Dendritic cell treated with granulocyte-macrophage colony-stimulating factor and Interleukin-4, amounts not matched to agents 40 ng/mL and 50 ng/mL, for 4 days (primary cell): ENCODE data around the gene RSU1.

Experiments used
- H3K27ac Mint-ChIP-seq: one replicate; pipeline ENCODE4 v1.8.0; 2022; ENCODE audit warnings: mild to moderate bottlenecking, mixed read lengths
- H3K27me3 Mint-ChIP-seq: one replicate; pipeline ENCODE4 v1.8.0; 2022; ENCODE audit warnings: mild to moderate bottlenecking, mixed read lengths
- H3K36me3 Mint-ChIP-seq: one replicate; pipeline ENCODE4 v1.8.0; 2022; ENCODE audit warnings: low read depth, mixed read lengths
- H3K4me1 Mint-ChIP-seq: one replicate; pipeline ENCODE4 v1.8.0; 2022; ENCODE audit warnings: low read depth, mixed read lengths
- H3K4me3 Mint-ChIP-seq: one replicate; pipeline ENCODE4 v1.8.0; 2022; ENCODE audit warnings: mild to moderate bottlenecking, moderate library complexity, mixed read lengths
- H3K9me3 Mint-ChIP-seq: one replicate; pipeline ENCODE4 v1.8.0; 2022; ENCODE audit warnings: mixed read lengths
- intact Hi-C: fragments of 100-400 bp; cut with micrococcal nuclease; formaldehyde crosslinking; loops from one replicate; pipeline ENCODE4 v1.15.0; 2022

RSU1 gene

DNA sequence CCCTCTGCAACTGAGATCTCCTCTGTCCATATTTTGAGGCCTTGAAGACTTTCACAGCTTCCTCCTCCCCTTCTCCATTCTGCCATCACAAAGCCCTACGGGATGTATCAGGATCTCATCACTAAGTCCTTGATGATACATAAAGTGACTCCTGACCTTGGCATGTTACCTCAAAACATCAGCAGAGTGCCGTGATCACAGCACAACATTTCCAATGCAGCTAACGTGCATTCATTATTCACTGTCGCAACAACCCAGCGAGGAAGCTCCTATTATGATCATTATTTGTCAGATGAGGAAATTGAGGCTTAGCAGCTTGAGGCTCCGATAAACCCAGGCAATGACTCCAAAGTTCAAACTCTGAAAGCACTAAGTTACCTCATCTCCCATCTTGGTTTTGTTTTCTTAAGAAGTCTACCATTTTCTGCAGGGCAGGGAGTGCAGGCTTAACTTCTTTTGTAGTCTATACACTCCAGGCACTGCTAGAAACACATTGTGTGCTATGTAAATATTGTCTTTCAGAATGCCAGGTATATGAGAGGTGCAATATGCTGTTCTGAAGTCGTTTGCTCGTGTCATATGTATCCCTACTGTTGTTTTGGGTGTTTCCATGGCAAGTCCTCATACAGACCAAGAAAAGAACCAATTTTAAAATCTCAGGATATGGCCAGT lies 215.0 kb downstream of the RSU1 start:
- peaks cover 23% of the 10 kb centered on the region for H3K36me3 Mint-ChIP-seq
- H3K9me3 Mint-ChIP-seq = no peaks in the 10 kb centered on the region
- H3K27ac Mint-ChIP-seq = no peak overlapping the region
- H3K4me3 Mint-ChIP-seq = no peak overlapping the region
- H3K4me1 Mint-ChIP-seq = no peaks in the 10 kb centered on the region
- intact Hi-C loops = no loop called here
- no peaks in the 10 kb centered on the region for H3K27me3 Mint-ChIP-seq

- Mint-ChIP-seq H3K27ac (no peak overlapping the region), H3K4me1 (no peaks in the 10 kb centered on the region), H3K27me3 (no peaks in the 10 kb centered on the region), H3K4me3 (no peak overlapping the region), H3K36me3 (peaks cover 35% of the 10 kb centered on the region), H3K9me3 (no peaks in the 10 kb centered on the region)
- intact Hi-C loops = no loop called here
These were observed 217.6 kb downstream of the RSU1 start for GRCh38 chr10:16599662-16600061.

- H3K27ac Mint-ChIP-seq = no peak overlapping the region
- H3K9me3 Mint-ChIP-seq = no peaks in the 10 kb centered on the region
- H3K4me3 Mint-ChIP-seq = no peak overlapping the region
- H3K36me3 Mint-ChIP-seq = peaks cover 46% of the 10 kb centered on the region
- H3K4me1 Mint-ChIP-seq = no peaks in the 10 kb centered on the region
- H3K27me3 Mint-ChIP-seq = no peaks in the 10 kb centered on the region
- intact Hi-C loops = no loop called here
These were observed 219.6 kb downstream of the RSU1 start for GRCh38 chr10:16597656-16598055.

- no peaks in the 10 kb centered on the region for H3K27me3 Mint-ChIP-seq
- no peaks in the 10 kb centered on the region for H3K9me3 Mint-ChIP-seq
- H3K36me3 Mint-ChIP-seq = peaks cover 41% of the 10 kb centered on the region
- intact Hi-C loops = no loop called here
- no peaks in the 10 kb centered on the region for H3K4me1 Mint-ChIP-seq
- no peak overlapping the region for H3K4me3 Mint-ChIP-seq
- no peak overlapping the region for H3K27ac Mint-ChIP-seq
These were observed 224.8 kb downstream of the RSU1 start for GRCh38 chr10:16592378-16592777.

- Mint-ChIP-seq H3K4me3 (no peak overlapping the region), H3K27ac (no peak overlapping the region), H3K4me1 (no peaks in the 10 kb centered on the region), H3K36me3 (peaks cover 3% of the 10 kb centered on the region), H3K9me3 (no peaks in the 10 kb centered on the region), H3K27me3 (no peaks in the 10 kb centered on the region)
- intact Hi-C loops = no loop called here
These were observed 230.7 kb downstream of the RSU1 start for GRCh38 chr10:16586358-16587138.

GRCh38 chr10:16585103-16585502 lies 232.1 kb downstream of the RSU1 start:
- Mint-ChIP-seq H3K36me3 (no peaks in the 10 kb centered on the region), H3K27me3 (peaks cover under 1% of the 10 kb centered on the region), H3K27ac (no peak overlapping the region), H3K4me1 (peaks cover 6% of the 10 kb centered on the region), H3K9me3 (no peaks in the 10 kb centered on the region), H3K4me3 (no peak overlapping the region)
- intact Hi-C loops = no loop called here

GRCh38 chr10:16583382-16583781 lies 233.8 kb downstream of the RSU1 start:
- Mint-ChIP-seq H3K4me3 (no peak overlapping the region), H3K9me3 (no peaks in the 10 kb centered on the region), H3K27ac (no peak overlapping the region), H3K36me3 (no peaks in the 10 kb centered on the region), H3K4me1 (peaks cover 6% of the 10 kb centered on the region), H3K27me3 (peaks cover 6% of the 10 kb centered on the region)
- intact Hi-C loops = no loop called here

DNA sequence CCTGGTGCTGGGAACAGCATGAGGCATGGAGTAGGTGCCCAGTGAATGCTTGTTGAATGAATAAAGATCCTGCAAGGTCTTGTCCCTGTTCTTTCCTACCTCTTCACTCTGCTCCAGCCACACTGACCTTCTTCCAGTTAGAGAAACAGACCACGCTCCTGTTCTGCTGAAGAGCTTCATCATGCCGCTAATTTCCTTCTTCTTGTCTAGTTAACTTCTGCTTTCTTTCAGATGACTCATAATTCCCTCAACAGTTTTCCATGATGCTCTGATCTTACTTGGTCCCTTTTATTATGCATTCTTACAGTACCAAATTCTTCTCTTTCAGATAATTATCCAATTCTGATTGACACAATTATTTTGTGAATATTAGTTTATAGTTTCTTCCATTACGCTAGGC lies 236.0 kb downstream of the RSU1 start:
- Mint-ChIP-seq H3K4me3 (no peak overlapping the region), H3K9me3 (no peaks in the 10 kb centered on the region), H3K36me3 (no peaks in the 10 kb centered on the region), H3K27ac (no peak overlapping the region), H3K4me1 (peaks cover 6% of the 10 kb centered on the region), H3K27me3 (peaks cover 6% of the 10 kb centered on the region)
- intact Hi-C loops = no loop called here

DNA sequence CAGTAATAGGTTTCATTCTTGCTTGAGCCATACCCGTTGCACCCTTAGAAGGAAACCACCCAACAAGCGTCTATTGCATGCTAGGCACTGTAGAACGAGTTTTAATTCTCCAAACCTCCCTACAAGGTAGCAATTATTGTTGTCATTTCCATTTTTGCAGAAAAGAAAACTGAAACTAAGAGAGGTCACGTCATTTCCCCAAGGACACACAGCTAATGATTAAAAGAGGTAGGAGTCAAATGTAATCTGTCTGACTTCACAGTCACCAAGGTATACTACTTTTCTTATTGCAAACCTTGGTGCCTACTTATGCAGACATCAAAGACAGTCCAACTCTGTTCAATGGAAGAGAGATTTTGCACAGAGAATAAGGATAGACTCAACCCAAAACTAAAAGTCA lies 246.5 kb downstream of the RSU1 start:
- peaks cover 2% of the 10 kb centered on the region for H3K27me3 Mint-ChIP-seq
- H3K27ac Mint-ChIP-seq = no peak overlapping the region
- H3K9me3 Mint-ChIP-seq = no peaks in the 10 kb centered on the region
- H3K4me1 Mint-ChIP-seq = peaks cover 12% of the 10 kb centered on the region
- H3K36me3 Mint-ChIP-seq = no peaks in the 10 kb centered on the region
- H3K4me3 Mint-ChIP-seq = no peak overlapping the region
- intact Hi-C loops = no loop called here

DNA sequence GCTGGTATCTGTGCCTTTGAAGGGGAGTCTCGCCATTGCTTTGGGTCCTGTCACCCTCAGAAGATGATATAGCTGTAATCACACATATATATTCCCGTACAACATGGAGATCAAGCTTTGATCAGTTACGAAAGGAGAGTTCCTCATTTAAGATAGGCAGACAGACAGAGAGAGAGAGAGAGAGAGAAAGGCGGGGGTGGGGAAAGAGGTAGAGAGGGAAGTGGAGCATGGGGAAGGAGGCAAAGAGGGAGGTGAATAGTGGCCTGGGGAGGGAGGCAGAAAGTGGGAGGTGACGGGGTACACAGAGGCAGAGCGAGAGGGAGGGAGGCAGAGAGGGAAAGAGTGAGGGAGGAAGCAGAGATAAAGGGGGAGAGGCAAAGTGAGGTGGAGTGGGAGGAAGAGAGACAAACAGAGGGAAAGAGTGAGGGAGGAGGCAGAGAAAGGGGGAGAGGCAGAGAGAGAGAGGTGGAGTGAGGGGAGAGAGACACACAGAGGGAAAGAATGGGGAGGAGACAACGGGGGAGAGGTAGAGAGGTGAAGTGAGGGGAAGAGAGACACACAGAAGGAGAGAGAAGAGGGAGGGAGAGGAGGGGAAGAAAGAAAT lies 250.9 kb downstream of the RSU1 start:
- Mint-ChIP-seq H3K9me3 (no peaks in the 10 kb centered on the region), H3K36me3 (no peaks in the 10 kb centered on the region), H3K4me1 (peaks cover 15% of the 10 kb centered on the region), H3K4me3 (no peak overlapping the region), H3K27ac (no peak overlapping the region), H3K27me3 (peaks cover 2% of the 10 kb centered on the region)
- intact Hi-C loops = no loop called here

GRCh38 chr10:16565604-16566003 lies 251.6 kb downstream of the RSU1 start:
- intact Hi-C loops = no loop called here
- H3K4me3 Mint-ChIP-seq = no peak overlapping the region
- no peaks in the 10 kb centered on the region for H3K36me3 Mint-ChIP-seq
- peaks cover 2% of the 10 kb centered on the region for H3K27me3 Mint-ChIP-seq
- no peak overlapping the region for H3K27ac Mint-ChIP-seq
- H3K4me1 Mint-ChIP-seq = peaks cover 15% of the 10 kb centered on the region
- no peaks in the 10 kb centered on the region for H3K9me3 Mint-ChIP-seq

GRCh38 chr10:16562891-16563290 lies 254.3 kb downstream of the RSU1 start:
- H3K27ac Mint-ChIP-seq = no peak overlapping the region
- peaks cover 2% of the 10 kb centered on the region for H3K27me3 Mint-ChIP-seq
- no peaks in the 10 kb centered on the region for H3K9me3 Mint-ChIP-seq
- intact Hi-C loops = no loop called here
- H3K36me3 Mint-ChIP-seq = no peaks in the 10 kb centered on the region
- peaks cover 15% of the 10 kb centered on the region for H3K4me1 Mint-ChIP-seq
- H3K4me3 Mint-ChIP-seq = no peak overlapping the region

DNA sequence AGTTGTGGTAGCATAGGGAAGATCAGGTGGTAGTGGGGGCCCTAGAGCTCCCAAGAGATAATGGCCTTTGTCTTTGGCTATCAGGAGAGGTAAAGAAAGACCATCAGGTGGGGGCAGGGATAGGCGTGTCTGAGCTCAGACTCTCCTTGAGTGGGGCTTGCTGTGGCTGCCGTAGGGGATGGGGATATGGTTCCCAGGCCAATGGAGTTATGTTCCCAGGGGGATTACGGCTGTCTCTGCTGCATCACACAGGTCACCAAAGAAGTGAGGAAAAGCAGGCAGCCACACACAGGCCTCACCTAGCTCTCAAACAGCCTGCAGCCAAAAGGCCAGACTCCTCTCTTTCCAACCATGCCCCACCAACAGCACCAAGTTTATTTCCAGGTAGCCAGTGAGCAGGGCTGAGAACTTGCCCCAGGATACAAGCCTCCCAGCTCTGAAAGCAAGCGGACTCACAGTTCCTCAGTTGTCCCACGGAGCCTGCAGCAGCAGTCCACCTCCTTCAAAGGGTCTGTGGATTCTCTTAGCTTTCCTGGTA lies 257.9 kb downstream of the RSU1 start:
- Mint-ChIP-seq H3K36me3 (no peaks in the 10 kb centered on the region), H3K27me3 (peaks cover 1% of the 10 kb centered on the region), H3K9me3 (no peaks in the 10 kb centered on the region), H3K4me3 (no peak overlapping the region), H3K4me1 (no peaks in the 10 kb centered on the region), H3K27ac (no peak overlapping the region)
- intact Hi-C loops = no loop called here

DNA sequence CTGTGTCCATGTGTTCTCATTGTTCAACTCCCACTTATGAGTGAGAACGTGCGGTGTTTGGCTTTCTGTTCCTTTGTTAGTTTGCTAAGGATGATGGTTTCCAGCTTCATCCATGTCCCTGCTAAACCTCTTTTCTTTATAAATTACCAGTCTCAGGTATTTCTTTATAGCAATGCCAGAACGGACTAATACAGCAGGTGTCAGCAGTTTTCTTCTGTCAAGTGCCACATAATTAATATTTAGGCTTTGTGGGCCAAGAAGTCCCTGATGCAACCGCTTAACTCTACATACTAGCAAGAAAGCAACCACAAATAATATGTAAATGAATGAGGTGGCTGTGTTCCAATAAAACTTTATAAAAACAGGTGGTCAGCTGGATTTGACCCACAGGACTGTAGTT lies 269.3 kb downstream of the RSU1 start:
- Mint-ChIP-seq H3K36me3 (no peaks in the 10 kb centered on the region), H3K4me1 (peaks cover 5% of the 10 kb centered on the region), H3K9me3 (no peaks in the 10 kb centered on the region), H3K27me3 (no peaks in the 10 kb centered on the region), H3K4me3 (no peak overlapping the region), H3K27ac (no peak overlapping the region)
- intact Hi-C loops = no loop called here
